AG04450 (cell line): ENCODE data around the gene HSD17B3. TPM values are rescaled to one million over a fixed set of nuclear protein-coding genes. Genes with fewer than 3 reads are reported as not detected.

Experiments
- CTCF ChIA-PET: fragments of 300-600, 350-600 bp; formaldehyde crosslinking; extraction: SDS; loops from one replicate; lab custom pipeline; 2022; ENCODE audit warnings: antibody characterized with exemption, inconsistent platforms; lab: Charles Lee
- POLR2A ChIA-PET: fragments of 350-600 bp; formaldehyde crosslinking; extraction: SDS; loops from one replicate; lab custom pipeline; 2021; ENCODE audit warnings: antibody characterized with exemption, inconsistent platforms; lab: Yijun Ruan, JAX
- DNase-seq: peaks from one replicate; pipeline ENCODE4 v3.0.0-alpha.2; 2011; ENCODE audit warnings: low read depth, low spot score
- H3K27ac ChIP-seq: one replicate; pipeline ENCODE4 v1.5.1; 2012; ENCODE audit warnings: low read depth, low read length, control low read depth
- H3K27me3 ChIP-seq: one replicate; pipeline ENCODE4 v1.6.0; 2012; ENCODE audit warnings: low read length; ENCODE audit not compliant: control insufficient read depth, insufficient read depth
- H3K4me3 ChIP-seq: 2 replicates; pipeline ENCODE4 v1.5.1; 2011; ENCODE audit warnings: mild to moderate bottlenecking, low read depth, low read length, control low read depth
- H3K9me3 ChIP-seq: 2 replicates; pipeline ENCODE4 v1.5.1; 2012; ENCODE audit warnings: low read length; ENCODE audit not compliant: control insufficient read depth, insufficient read depth
- CTCF ChIP-seq: IDR thresholded peaks from 2 replicates; pipeline ENCODE4 v1.5.1; 2011; ENCODE audit warnings: low read depth, low read length, control low read depth, inconsistent platforms
- polyA plus RNA-seq: library from polyadenylated mRNA; depleted of rRNA; stranded (reverse); fragments of >200 nt; gene quantifications from 2 replicates; pipeline ENCODE4 v1.2.3, GENCODE V29; 2011

HSD17B3 gene
- polyA plus RNA-seq, 1 experiment, result 0.12 TPM

GRCh38 chr9:96203867-96204501, 98.0 kb downstream of the HSD17B3 start:
- H3K27me3 ChIP-seq, result peaks cover 46% of the 10 kb centered on the region
- ChIA-PET POLR2A (no interaction called here), CTCF (no interaction called here)
- no peak overlapping the region for H3K4me3 ChIP-seq
- no peak for DNase-seq
- no peak overlapping the region for H3K27ac ChIP-seq
- no peak for TF ChIP-seq CTCF
- no peaks in the 10 kb centered on the region; the same call in none of the 2 replicates for H3K9me3 ChIP-seq

- no peak for DNase-seq
- CTCF ChIA-PET, result no interaction called here
- POLR2A ChIA-PET, result no interaction called here
- peaks cover 54% of the 10 kb centered on the region for H3K27me3 ChIP-seq
- no peak overlapping the region for H3K27ac ChIP-seq
- no peak for TF ChIP-seq CTCF
- H3K4me3 ChIP-seq, result no peak overlapping the region
- no peaks in the 10 kb centered on the region; the same call in none of the 2 replicates for H3K9me3 ChIP-seq
These were observed 98.8 kb downstream of the HSD17B3 start for GRCh38 chr9:96202971-96203780.

DNA sequence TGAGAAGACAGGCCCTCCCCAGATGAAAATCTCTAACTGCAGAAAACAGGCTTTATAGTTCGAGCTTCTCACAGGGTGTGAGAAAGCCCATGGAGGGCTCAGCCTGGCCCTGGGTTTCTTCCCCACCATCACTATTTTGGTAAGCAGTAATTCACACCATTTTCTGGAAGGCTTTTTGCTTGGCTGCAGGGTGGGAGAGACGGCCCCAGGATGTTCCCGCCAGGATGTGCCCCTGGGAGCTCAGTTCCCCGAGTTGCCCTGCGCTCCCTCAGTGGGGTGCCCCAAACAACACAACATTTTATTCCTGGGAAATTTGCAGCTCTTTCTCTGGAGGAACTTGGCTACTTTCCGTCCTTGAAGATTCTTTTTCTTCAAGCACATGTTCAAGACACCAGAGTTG, 100.8 kb downstream of the HSD17B3 start:
- Histone ChIP-seq H3K27ac (no peak overlapping the region), H3K27me3 (peaks cover 51% of the 10 kb centered on the region), H3K9me3 (no peaks in the 10 kb centered on the region; the same call in none of the 2 replicates), H3K4me3 (no peak overlapping the region)
- DNase-seq, result no peak
- ChIA-PET POLR2A (interaction anchor here (0.5 kb wide), 1 partner anchor 61 kb away, joined by 5 read pairs; no protein-coding TSS in a partner anchor), CTCF (interaction anchor here (0.7 to 1.2 kb wide), 2 partner anchors 16 to 130 kb away, joined by 3 read pairs; no protein-coding TSS in a partner anchor)
- TF ChIP-seq CTCF, result no peak

DNA sequence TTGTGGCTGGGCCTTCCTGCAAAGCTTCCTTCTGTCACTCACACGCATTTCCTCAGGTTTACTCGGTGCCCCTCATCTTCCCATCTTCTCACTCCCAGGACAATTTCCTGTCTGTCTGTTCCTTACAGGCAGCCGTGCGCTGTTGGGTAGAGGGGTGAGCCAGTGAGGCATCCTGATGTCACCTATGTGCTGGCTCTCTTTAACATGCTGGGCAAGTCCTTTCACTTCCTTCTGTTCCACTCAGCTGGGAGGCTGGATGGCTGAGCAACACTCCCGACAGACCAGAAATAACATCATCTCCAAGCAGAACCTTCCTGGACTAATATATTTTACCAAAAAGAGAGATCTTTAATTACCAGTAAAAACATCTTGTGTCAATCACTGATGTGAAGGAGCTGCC, 103.0 kb downstream of the HSD17B3 start:
- no peak for DNase-seq
- H3K4me3 ChIP-seq, result no peak overlapping the region
- H3K27ac ChIP-seq, result no peak overlapping the region
- ChIA-PET POLR2A (no interaction called here), CTCF (no interaction called here)
- no peak for TF ChIP-seq CTCF
- H3K27me3 ChIP-seq, result peaks cover 30% of the 10 kb centered on the region
- no peaks in the 10 kb centered on the region for H3K9me3 ChIP-seq

- ChIA-PET CTCF (no interaction called here), POLR2A (no interaction called here)
- H3K27me3 ChIP-seq, result peaks cover 24% of the 10 kb centered on the region
- no peak for TF ChIP-seq CTCF
- H3K9me3 ChIP-seq, result no peaks in the 10 kb centered on the region
- no peak overlapping the region for H3K27ac ChIP-seq
- H3K4me3 ChIP-seq, result no peak overlapping the region
- no peak for DNase-seq
These were observed 106.4 kb downstream of the HSD17B3 start for GRCh38 chr9:96195541-96195940.
